ENCODE data around the gene FTCD.

FTCD gene

GRCh38 chr21:46189213-46189958 lies 34.0 kb upstream of the FTCD start:
- Histone ChIP-seq H4K20me1 (peaks cover 0 to 39% (median 0%) of the 10 kb centered on the region in 11 experiments; a peak in 4 of 22 replicates), H3K9ac (peak overlapping the region in 2 of 11 experiments; percentile 9 to 38; a peak in 1 of 22 replicates), H3K4me3 (no peak overlapping the region), H3K27me3 (peaks cover 4 to 10% (median 5%) of the 10 kb centered on the region in 11 experiments; a peak in 14 of 22 replicates), H3K27ac (no peak overlapping the region), H3K36me3 (peaks cover 11 to 70% (median 38%) of the 10 kb centered on the region in 11 experiments), H3K4me2 (no peak overlapping the region), H3K4me1 (peaks cover 0 to 26% (median 12%) of the 10 kb centered on the region in 10 experiments; a peak in 14 of 20 replicates), H3K9me3 (replicated peaks in 1 of 11) (no peaks in the 10 kb centered on the region)
- TF ChIP-seq Cebpa-rat (IDR thresholded peaks at IDR 0.05) = no peak

- Histone ChIP-seq H3K9ac (peak overlapping the region in 5 of 11 experiments; percentile 1 to 38 (median 10); a peak in 1 of 22 replicates), H3K4me2 (peak overlapping the region in 1 of 11 experiments; percentile 25; a peak in 2 of 22 replicates), H3K27ac (no peak overlapping the region)
Measured at GRCh38 chr21:46188226-46189212, 33.1 kb upstream of the FTCD start.

DNA sequence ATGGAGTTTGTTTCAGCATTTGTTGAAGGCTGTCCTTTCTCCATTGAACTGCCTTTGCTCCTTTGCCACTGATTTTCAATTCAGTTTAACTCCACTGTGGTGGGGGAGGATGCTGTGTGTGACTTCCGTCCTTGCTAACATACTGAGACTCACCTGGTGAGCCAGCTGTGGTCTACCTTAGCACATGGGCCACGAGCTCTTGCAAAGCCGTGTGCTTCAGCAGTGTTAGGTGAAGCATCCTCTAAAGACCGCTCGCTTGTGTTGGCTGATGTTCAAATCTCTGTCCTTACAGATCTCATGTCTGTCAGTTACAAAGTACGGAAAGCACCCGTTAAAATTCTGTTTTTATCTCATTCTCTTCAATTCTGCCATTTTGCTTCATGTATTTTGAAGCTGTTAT lies 32.4 kb upstream of the FTCD start:
- H3K27ac ChIP-seq = no peak overlapping the region
- H3K9me3 ChIP-seq (replicated peaks in 1 of 11) = no peaks in the 10 kb centered on the region
- H3K4me1 ChIP-seq = peaks cover 3 to 26% (median 12%) of the 10 kb centered on the region in 10 experiments; a peak in 14 of 20 replicates
- H3K27me3 ChIP-seq = peaks cover 4 to 17% (median 10%) of the 10 kb centered on the region in 11 experiments; a peak in 14 of 22 replicates
- H4K20me1 ChIP-seq = peaks cover 0 to 30% (median 0%) of the 10 kb centered on the region in 11 experiments; a peak in 2 of 22 replicates
- no peak for TF ChIP-seq Cebpa-rat (IDR thresholded peaks at IDR 0.05)
- H3K36me3 ChIP-seq = peaks cover 0 to 55% (median 26%) of the 10 kb centered on the region in 11 experiments; a peak in 19 of 22 replicates
- H3K9ac ChIP-seq = no peak overlapping the region
- no peak overlapping the region for H3K4me2 ChIP-seq
- H3K4me3 ChIP-seq = no peak overlapping the region

More at GRCh38 chr21:46188226-46189212, 33.1 kb upstream of the FTCD start:
- no peak for TF ChIP-seq Cebpa-rat (IDR thresholded peaks at IDR 0.05)
- no peaks in the 10 kb centered on the region for H3K9me3 ChIP-seq (replicated peaks in 1 of 11)
- H3K4me1 ChIP-seq = peaks cover 0 to 26% (median 10%) of the 10 kb centered on the region in 10 experiments; a peak in 12 of 20 replicates
- H3K27me3 ChIP-seq = peaks cover 4 to 17% (median 10%) of the 10 kb centered on the region in 11 experiments; a peak in 14 of 22 replicates
- no peak overlapping the region for H3K4me3 ChIP-seq
- peaks cover 0 to 30% (median 0%) of the 10 kb centered on the region in 11 experiments; a peak in 3 of 22 replicates for H4K20me1 ChIP-seq
- H3K36me3 ChIP-seq = peaks cover 2 to 61% (median 29%) of the 10 kb centered on the region in 11 experiments

GRCh38 chr21:46187261-46187660 lies 31.9 kb upstream of the FTCD start:
- Histone ChIP-seq H3K9ac (no peak overlapping the region), H4K20me1 (peaks cover 0 to 31% (median 0%) of the 10 kb centered on the region in 11 experiments; a peak in 2 of 22 replicates), H3K4me1 (peaks cover 3 to 26% (median 12%) of the 10 kb centered on the region in 10 experiments; a peak in 14 of 20 replicates), H3K4me2 (no peak overlapping the region), H3K27ac (no peak overlapping the region), H3K4me3 (no peak overlapping the region), H3K27me3 (peaks cover 4 to 17% (median 10%) of the 10 kb centered on the region in 11 experiments; a peak in 14 of 22 replicates), H3K9me3 (replicated peaks in 1 of 11) (no peaks in the 10 kb centered on the region), H3K36me3 (peaks cover 0 to 49% (median 20%) of the 10 kb centered on the region in 11 experiments; a peak in 18 of 22 replicates)
- no peak for TF ChIP-seq Cebpa-rat (IDR thresholded peaks at IDR 0.05)

DNA sequence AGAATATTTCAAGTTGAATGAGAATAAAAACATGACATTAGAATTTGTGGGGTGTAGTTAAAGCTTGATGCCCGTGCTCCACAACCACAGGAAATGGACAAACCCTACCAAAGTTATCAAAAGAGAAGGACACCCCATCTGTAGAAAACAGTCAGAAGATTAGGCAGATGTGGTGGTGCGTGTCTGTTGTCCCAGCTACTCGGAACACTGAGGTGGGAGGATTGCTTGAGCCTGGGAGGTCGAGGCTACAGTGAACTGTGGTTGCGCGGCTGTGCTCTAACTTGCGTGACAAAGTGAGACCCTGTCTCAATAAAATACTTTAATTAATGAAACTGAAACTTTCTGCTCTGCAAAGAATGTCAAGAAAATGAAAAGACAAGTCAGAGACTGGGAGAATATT lies 30.3 kb upstream of the FTCD start:
- H3K27me3 ChIP-seq = peaks cover 4 to 17% (median 10%) of the 10 kb centered on the region in 11 experiments; a peak in 14 of 22 replicates
- H3K9ac ChIP-seq = no peak overlapping the region
- no peaks in the 10 kb centered on the region for H3K9me3 ChIP-seq (replicated peaks in 1 of 11)
- TF ChIP-seq Cebpa-rat (IDR thresholded peaks at IDR 0.05) = no peak
- H4K20me1 ChIP-seq = peaks cover 0 to 21% (median 0%) of the 10 kb centered on the region in 11 experiments; a peak in 2 of 22 replicates
- H3K36me3 ChIP-seq = peaks cover 0 to 34% (median 6%) of the 10 kb centered on the region in 11 experiments; a peak in 12 of 22 replicates
- peaks cover 6 to 23% (median 14%) of the 10 kb centered on the region in 10 experiments; a peak in 16 of 20 replicates for H3K4me1 ChIP-seq
- no peak overlapping the region for H3K4me3 ChIP-seq
- peak overlapping the region in 5 of 11 experiments; percentile 68 to 90 (median 80); a peak in 8 of 22 replicates for H3K4me2 ChIP-seq
- no peak overlapping the region for H3K27ac ChIP-seq

GRCh38 chr21:46184625-46185555 lies 29.5 kb upstream of the FTCD start:
- H3K4me2 ChIP-seq = peak overlapping the region; percentile 21 to 90 (median 73)
- peak in 3 of 11 experiments; percentile 32 to 57 (median 49); a peak in 3 of 22 replicates for TF ChIP-seq Cebpa-rat (IDR thresholded peaks at IDR 0.05)
- H3K27me3 ChIP-seq = peaks cover 4 to 17% (median 10%) of the 10 kb centered on the region in 11 experiments; a peak in 14 of 22 replicates
- H3K4me1 ChIP-seq = peaks cover 9 to 31% (median 15%) of the 10 kb centered on the region in 10 experiments; a peak in 17 of 20 replicates
- peaks cover 0 to 25% (median 1%) of the 10 kb centered on the region in 11 experiments; a peak in 8 of 22 replicates for H3K36me3 ChIP-seq
- H3K9me3 ChIP-seq (replicated peaks in 1 of 11) = no peaks in the 10 kb centered on the region
- H3K4me3 ChIP-seq = peak overlapping the region; percentile 56 to 72 (median 70)
- peak overlapping the region in 10 of 11 experiments; percentile 38 to 75 (median 66); a peak in 16 of 22 replicates for H3K9ac ChIP-seq
- H4K20me1 ChIP-seq = peaks cover 0 to 18% (median 0%) of the 10 kb centered on the region in 11 experiments; a peak in 3 of 22 replicates
- H3K27ac ChIP-seq = peak overlapping the region in 9 of 11 experiments; percentile 48 to 71 (median 67); a peak in 18 of 22 replicates
